ENCODE measurements around the gene SLC17A4. TPM values are rescaled to one million over a fixed set of nuclear protein-coding genes. Genes with fewer than 3 reads are reported as not detected.
"Not testable (repeated sequence)": the region's sequence is repeated elsewhere in the genome, so short reads cannot be mapped to it uniquely, and the experiment has no call there.

The SLC17A4 gene
- total and polyA plus RNA-seq, 2 of the 13 experiments (the other 11 are each of a cell fraction or from before 2014, with no cell fraction given): 0.07 TPM; not detected in 1

GRCh38 chr6:25748601-25749517 is 5.7 kb upstream of the SLC17A4 start (continued):
- TF ChIP-seq, protein P1, sequence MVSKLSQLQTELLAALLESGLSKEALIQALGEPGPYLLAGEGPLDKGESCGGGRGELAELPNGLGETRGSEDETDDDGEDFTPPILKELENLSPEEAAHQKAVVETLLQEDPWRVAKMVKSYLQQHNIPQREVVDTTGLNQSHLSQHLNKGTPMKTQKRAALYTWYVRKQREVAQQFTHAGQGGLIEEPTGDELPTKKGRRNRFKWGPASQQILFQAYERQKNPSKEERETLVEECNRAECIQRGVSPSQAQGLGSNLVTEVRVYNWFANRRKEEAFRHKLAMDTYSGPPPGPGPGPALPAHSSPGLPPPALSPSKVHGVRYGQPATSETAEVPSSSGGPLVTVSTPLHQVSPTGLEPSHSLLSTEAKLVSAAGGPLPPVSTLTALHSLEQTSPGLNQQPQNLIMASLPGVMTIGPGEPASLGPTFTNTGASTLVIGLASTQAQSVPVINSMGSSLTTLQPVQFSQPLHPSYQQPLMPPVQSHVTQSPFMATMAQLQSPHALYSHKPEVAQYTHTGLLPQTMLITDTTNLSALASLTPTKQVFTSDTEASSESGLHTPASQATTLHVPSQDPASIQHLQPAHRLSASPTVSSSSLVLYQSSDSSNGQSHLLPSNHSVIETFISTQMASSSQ (IDR thresholded peaks at IDR 0.05; ENCODE audit: low read depth): peak; percentile 55
- TF ChIP-seq, protein P1 (CRISPR knock-in tag; IDR thresholded peaks at IDR 0.05; ENCODE audit: borderline replicate concordance): peak; percentile 79; the same call in 1 of the 2 replicates
- peak; percentile 4; the same call in 1 of the 2 replicates for TF ChIP-seq ZFP90 (CRISPR knock-in tag; IDR thresholded peaks at IDR 0.05; ENCODE audit: borderline replicate concordance)
- TF ChIP-seq NONO (IDR thresholded peaks at IDR 0.05): not testable (repeated sequence)
- 0 out of 2 replicates have a peak, but pooled peaks have one; percentile 40 for TF ChIP-seq NONO (CRISPR knock-in tag; conservative IDR thresholded peaks at IDR 0.05)
- TF ChIP-seq ZNF629 (CRISPR knock-in tag; conservative IDR thresholded peaks at IDR 0.05): 0 out of 2 replicates have a peak, but pooled peaks have one; percentile 14
- 0 out of 2 replicates have a peak, but pooled peaks have one; percentile 14 for TF ChIP-seq KMT2B (CRISPR knock-in tag; IDR thresholded peaks at IDR 0.05)
- TF ChIP-seq MYC (CRISPR knock-in tag; IDR thresholded peaks at IDR 0.05; ENCODE audit: borderline replicate concordance): peak; percentile 59; the same call in 1 of the 2 replicates
- TF ChIP-seq, protein P2, sequence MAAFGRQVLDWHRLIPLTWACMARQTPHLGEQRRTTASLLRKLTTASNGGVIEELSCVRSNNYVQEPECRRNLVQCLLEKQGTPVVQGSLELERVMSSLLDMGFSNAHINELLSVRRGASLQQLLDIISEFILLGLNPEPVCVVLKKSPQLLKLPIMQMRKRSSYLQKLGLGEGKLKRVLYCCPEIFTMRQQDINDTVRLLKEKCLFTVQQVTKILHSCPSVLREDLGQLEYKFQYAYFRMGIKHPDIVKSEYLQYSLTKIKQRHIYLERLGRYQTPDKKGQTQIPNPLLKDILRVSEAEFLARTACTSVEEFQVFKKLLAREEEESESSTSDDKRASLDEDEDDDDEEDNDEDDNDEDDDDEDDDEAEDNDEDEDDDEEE (CRISPR knock-in tag; IDR thresholded peaks at IDR 0.05): 0 out of 2 replicates have a peak, but pooled peaks have one; percentile 32
- TF ChIP-seq, protein P3, sequence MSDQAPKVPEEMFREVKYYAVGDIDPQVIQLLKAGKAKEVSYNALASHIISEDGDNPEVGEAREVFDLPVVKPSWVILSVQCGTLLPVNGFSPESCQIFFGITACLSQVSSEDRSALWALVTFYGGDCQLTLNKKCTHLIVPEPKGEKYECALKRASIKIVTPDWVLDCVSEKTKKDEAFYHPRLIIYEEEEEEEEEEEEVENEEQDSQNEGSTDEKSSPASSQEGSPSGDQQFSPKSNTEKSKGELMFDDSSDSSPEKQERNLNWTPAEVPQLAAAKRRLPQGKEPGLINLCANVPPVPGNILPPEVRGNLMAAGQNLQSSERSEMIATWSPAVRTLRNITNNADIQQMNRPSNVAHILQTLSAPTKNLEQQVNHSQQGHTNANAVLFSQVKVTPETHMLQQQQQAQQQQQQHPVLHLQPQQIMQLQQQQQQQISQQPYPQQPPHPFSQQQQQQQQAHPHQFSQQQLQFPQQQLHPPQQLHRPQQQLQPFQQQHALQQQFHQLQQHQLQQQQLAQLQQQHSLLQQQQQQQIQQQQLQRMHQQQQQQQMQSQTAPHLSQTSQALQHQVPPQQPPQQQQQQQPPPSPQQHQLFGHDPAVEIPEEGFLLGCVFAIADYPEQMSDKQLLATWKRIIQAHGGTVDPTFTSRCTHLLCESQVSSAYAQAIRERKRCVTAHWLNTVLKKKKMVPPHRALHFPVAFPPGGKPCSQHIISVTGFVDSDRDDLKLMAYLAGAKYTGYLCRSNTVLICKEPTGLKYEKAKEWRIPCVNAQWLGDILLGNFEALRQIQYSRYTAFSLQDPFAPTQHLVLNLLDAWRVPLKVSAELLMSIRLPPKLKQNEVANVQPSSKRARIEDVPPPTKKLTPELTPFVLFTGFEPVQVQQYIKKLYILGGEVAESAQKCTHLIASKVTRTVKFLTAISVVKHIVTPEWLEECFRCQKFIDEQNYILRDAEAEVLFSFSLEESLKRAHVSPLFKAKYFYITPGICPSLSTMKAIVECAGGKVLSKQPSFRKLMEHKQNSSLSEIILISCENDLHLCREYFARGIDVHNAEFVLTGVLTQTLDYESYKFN (CRISPR knock-in tag; conservative IDR thresholded peaks at IDR 0.05): peak; percentile 67
- TF ChIP-seq, protein P4, sequence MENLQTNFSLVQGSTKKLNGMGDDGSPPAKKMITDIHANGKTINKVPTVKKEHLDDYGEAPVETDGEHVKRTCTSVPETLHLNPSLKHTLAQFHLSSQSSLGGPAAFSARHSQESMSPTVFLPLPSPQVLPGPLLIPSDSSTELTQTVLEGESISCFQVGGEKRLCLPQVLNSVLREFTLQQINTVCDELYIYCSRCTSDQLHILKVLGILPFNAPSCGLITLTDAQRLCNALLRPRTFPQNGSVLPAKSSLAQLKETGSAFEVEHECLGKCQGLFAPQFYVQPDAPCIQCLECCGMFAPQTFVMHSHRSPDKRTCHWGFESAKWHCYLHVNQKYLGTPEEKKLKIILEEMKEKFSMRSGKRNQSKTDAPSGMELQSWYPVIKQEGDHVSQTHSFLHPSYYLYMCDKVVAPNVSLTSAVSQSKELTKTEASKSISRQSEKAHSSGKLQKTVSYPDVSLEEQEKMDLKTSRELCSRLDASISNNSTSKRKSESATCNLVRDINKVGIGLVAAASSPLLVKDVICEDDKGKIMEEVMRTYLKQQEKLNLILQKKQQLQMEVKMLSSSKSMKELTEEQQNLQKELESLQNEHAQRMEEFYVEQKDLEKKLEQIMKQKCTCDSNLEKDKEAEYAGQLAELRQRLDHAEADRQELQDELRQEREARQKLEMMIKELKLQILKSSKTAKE (CRISPR knock-in tag; IDR thresholded peaks at IDR 0.05; ENCODE audit: borderline replicate concordance): peak; percentile 37; the same call in 1 of the 2 replicates
- TF ChIP-seq GATAD2A (CRISPR knock-in tag; IDR thresholded peaks at IDR 0.05): peak; percentile 23; the same call in 1 of the 2 replicates
- TF ChIP-seq ZFP82 (CRISPR knock-in tag; IDR thresholded peaks at IDR 0.05; ENCODE audit: borderline replicate concordance): 0 out of 2 replicates have a peak, but pooled peaks have one; percentile 35
- TF ChIP-seq BATF2 (CRISPR knock-in tag; IDR thresholded peaks at IDR 0.05): 0 out of 2 replicates have a peak, but pooled peaks have one; percentile 35
- peak; percentile 77 for TF ChIP-seq RARA (CRISPR knock-in tag; IDR thresholded peaks at IDR 0.05)
- TF ChIP-seq ZMYM4 (CRISPR knock-in tag; IDR thresholded peaks at IDR 0.05): peak; percentile 41

Measured in HepG2 (cell line).